ENCODE measurements around the gene RMRP. TPM values are rescaled to one million over a fixed set of nuclear protein-coding genes. Genes with fewer than 3 reads are reported as not detected.

Gene RMRP
- total and polyA plus RNA-seq, 3 experiments from 2014 or later = 7,718 to 11,549 TPM; not detected in 1

DNA sequence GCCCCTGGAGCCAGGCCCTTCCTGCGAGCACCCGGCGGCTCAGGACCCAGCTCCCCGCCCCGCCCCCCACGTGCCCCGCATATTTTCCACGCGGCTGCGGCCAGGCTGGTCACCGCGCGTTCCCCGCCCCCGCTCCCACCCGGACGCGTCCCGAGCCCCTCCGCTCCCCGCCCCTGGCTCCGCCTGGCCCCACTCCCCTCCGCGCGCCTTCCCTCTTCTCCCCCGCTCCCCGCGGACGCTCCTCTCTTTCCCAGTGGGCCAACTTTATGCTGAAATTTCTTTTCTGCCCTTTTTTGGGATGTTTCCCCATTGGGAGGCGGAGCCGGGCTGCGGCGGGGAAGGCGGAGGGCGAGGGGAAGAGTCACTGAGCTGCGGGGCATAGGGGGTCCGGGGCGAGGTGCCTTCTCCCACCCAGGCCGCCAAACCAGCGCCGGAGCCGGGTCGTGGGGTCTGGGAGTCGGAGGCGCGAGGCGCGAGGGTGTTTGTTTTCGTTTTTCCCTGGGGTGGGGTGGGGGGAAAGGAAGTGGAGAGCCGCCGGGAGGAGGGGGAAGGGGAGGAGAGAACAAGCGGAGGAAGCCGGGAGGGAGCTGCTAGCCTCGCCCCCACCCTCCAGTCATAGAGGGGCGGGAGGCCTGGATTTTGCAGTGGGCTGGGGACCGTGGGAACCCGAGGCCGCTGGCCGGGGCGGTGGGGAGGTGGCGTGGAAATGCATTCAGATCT lies 33.0 kb upstream of the RMRP start:
- Histone ChIP-seq H3K36me3 (ENCODE audit: insufficient read depth, low read length) (no peaks in the 10 kb centered on the region), H3K4me1 (ENCODE audit: insufficient read depth, low read length) (peaks cover 6% of the 10 kb centered on the region), H3K27ac (ENCODE audit: low read depth, low read length) (peak overlapping the region; percentile 51), H3K9me3 (ENCODE audit: low read length) (no peaks in the 10 kb centered on the region), H3K27me3 (ENCODE audit: insufficient read depth, low read length, poor library complexity, severe bottlenecking) (no peaks in the 10 kb centered on the region), H3K4me3 (ENCODE audit: low read length) (peak overlapping the region; percentile 67)
- peak overlapping the region; percentile 15 to 93 (median 83) for H3K27ac Mint-ChIP-seq
- no peaks in the 10 kb centered on the region for H3K36me3 Mint-ChIP-seq
- H3K9me3 Mint-ChIP-seq = no peaks in the 10 kb centered on the region
- peak overlapping the region; percentile 83 to 99 (median 89) for H3K4me3 Mint-ChIP-seq
- DNase-seq = peak; percentile 16 to 55 (median 23)
- no peaks in the 10 kb centered on the region for H3K27me3 Mint-ChIP-seq
- H3K4me1 Mint-ChIP-seq = peaks cover 10 to 28% (median 18%) of the 10 kb centered on the region in 3 donors
- POLR2A ChIA-PET = interaction anchor here (0.6 to 1.3 kb wide), 5 partner anchors 31 to 97 kb away, joined by 3 to 6 read pairs (median 4); partner anchors contain the start of genes CCDC107, CD72 and RMRP
- CTCF ChIA-PET = interaction anchor here (1.1 to 8.6 kb wide), 9 partner anchors 21 to 86 kb away, joined by 3 to 87 read pairs (median 3); partner anchors contain the start of genes CCDC107, CREB3, RMRP and TESK1

DNA sequence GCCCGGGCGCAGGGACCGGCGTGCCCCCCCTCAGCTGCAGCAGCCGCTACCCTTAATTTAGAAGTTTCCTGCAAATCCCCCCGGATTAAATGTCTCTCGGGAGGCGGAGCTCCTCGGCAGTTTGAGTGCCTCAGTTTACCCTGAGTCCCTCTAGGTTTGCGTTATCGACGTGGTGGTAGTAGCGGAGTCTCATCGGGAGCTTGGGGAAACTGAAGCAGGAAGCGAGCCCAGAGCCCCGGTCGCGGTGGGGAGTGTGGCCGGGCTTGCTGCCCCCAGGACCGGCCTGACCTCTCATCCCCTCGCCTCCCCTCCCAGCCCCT lies 32.4 kb upstream of the RMRP start:
- ChIA-PET POLR2A (interaction anchor here (0.7 to 1.3 kb wide), 4 partner anchors 31 to 73 kb away, joined by 3 to 6 read pairs (median 4); partner anchors contain the start of genes CCDC107, CD72 and RMRP), CTCF (interaction anchor here (1.5 to 2.6 kb wide), 3 partner anchors 33 to 85 kb away, joined by 3 to 12 read pairs (median 3); partner anchors contain the start of genes CCDC107, RMRP and TESK1)
- peak overlapping the region in 3 of 8 donors; percentile 66 to 94 (median 79) for H3K27ac Mint-ChIP-seq

DNA sequence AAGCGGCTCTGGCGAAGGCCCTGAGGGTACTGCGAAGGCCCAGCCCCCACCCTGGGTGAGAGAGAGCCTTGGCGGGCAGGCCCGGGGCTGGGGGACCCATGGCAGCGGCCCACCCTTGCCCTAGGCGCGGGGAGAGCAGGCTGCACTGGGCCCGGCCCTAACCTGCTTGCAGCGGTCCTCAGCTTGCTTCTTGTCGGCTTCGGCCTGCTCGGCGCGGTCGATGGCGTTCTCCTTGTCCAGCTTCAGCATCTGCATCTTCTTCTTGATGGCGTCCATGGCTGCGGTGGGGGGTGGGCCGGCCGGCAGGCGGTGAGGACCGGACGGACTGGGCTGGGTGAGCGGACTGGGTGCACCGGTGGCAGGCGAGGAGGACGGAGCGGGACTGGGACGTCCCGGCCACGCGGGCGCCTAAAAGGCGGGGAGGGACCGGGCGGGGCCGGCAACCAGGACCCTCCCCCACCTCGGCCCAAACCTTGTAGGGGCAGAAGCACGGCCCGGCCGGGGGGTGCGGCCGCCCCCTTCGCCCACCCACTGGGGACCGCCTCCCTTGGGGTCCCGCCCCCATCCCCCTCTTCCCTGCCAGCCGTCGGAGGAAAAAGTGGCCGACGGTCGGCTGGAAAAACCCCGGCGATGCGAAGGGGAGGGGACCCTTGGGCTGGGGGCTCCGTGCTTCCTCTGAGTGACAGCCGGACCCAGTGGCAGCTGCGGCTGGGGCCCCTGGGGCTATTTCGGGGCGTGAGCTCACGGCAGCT lies 31.9 kb upstream of the RMRP start, which contains the start of gene TPM2:
Gene TPM2 (minus strand): TSS at position 384 of the 752 bp plus-strand sequence. CDS start 108 bp downstream, at position 276.
- H3K4me1 ChIP-seq (ENCODE audit: insufficient read depth, low read length) = peaks cover 6% of the 10 kb centered on the region
- no peaks in the 10 kb centered on the region for H3K36me3 Mint-ChIP-seq
- H3K4me1 Mint-ChIP-seq = peaks cover 10 to 28% (median 18%) of the 10 kb centered on the region in 3 donors
- DNase-seq = no peak
- no peaks in the 10 kb centered on the region for H3K36me3 ChIP-seq (ENCODE audit: insufficient read depth, low read length)
- ChIA-PET POLR2A (interaction anchor here (1.2 to 1.3 kb wide), 3 partner anchors 32 to 72 kb away, joined by 3 to 6 read pairs (median 3); partner anchors contain the start of genes CCDC107, CD72 and RMRP), CTCF (interaction anchor here (1.5 to 2.6 kb wide), 3 partner anchors 32 to 85 kb away, joined by 3 to 12 read pairs (median 3); partner anchors contain the start of genes CCDC107, RMRP and TESK1)
- no peaks in the 10 kb centered on the region for H3K27me3 ChIP-seq (ENCODE audit: insufficient read depth, low read length, poor library complexity, severe bottlenecking)
- H3K27me3 Mint-ChIP-seq = no peaks in the 10 kb centered on the region
- peak within 1 kb of the TSS; percentile 67 for H3K4me3 ChIP-seq (ENCODE audit: low read length)
- peak within 1 kb of the TSS; percentile 83 to 99 (median 89) for H3K4me3 Mint-ChIP-seq
- no peaks in the 10 kb centered on the region for H3K9me3 ChIP-seq (ENCODE audit: low read length)
- H3K27ac Mint-ChIP-seq = peak within 1 kb of the TSS; percentile 15 to 94 (median 71)
- peak within 1 kb of the TSS; percentile 51 for H3K27ac ChIP-seq (ENCODE audit: low read depth, low read length)
- H3K9me3 Mint-ChIP-seq = no peaks in the 10 kb centered on the region

More for the DNA sequence above, 32.4 kb upstream of the RMRP start:
- peaks cover 10 to 28% (median 18%) of the 10 kb centered on the region in 3 donors for H3K4me1 Mint-ChIP-seq
- H3K27me3 ChIP-seq (ENCODE audit: insufficient read depth, low read length, poor library complexity, severe bottlenecking) = no peaks in the 10 kb centered on the region
- DNase-seq = no peak
- no peaks in the 10 kb centered on the region for H3K9me3 Mint-ChIP-seq
- no peak overlapping the region for H3K27ac ChIP-seq (ENCODE audit: low read depth, low read length)
- H3K4me3 Mint-ChIP-seq = peak overlapping the region; percentile 73 to 97 (median 88)
- H3K36me3 ChIP-seq (ENCODE audit: insufficient read depth, low read length) = no peaks in the 10 kb centered on the region
- H3K4me3 ChIP-seq (ENCODE audit: low read length) = peak overlapping the region; percentile 28
- peaks cover 6% of the 10 kb centered on the region for H3K4me1 ChIP-seq (ENCODE audit: insufficient read depth, low read length)
- H3K9me3 ChIP-seq (ENCODE audit: low read length) = no peaks in the 10 kb centered on the region
- H3K36me3 Mint-ChIP-seq = no peaks in the 10 kb centered on the region
- no peaks in the 10 kb centered on the region for H3K27me3 Mint-ChIP-seq

DNA sequence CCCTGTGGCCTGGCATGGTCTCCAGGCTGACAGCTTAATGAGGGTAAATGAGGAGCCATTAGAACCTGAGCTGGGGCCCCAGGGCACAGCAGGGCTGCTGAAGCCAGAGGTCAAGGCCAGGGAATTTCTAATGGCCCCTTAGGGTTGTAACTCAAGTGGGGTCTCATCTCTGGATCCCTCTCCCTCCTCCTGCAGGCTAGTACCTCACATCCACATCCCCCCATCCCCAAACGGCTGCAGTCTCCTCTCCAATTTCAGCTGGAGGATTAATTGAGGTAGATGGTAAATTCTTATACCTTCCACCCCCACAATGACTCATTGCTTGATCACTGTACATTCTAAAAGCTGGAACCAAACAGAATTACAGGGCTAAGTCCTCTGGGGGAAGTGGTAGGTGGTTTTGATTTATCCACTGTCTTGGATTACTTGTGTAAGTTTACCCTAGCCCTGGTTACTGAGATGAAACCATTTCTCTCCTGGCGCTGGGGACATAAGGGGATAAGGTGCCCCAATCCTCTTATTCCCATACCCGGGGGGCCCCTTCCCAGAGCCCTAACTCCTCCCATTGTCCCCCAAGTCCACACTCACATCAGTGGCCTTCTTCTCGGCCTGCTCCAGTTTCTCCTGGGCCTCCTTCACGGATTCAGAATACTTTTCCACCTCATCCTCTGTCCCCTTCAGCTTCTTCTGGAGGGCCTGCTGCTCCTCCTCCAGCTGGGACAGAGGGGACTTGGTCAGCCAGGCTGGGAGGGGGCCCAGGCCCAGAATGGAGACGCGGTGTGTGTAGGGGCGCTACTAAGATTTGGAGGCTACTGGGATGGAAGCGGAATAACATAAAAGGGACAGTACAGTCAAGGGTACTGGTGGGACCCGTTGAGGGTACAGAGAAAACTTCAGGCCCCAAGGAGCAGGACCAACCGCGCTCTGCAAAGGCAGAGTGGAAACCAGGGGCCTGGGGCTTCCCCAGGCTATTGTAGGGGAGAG lies 31.0 kb upstream of the RMRP start:
- H3K27me3 Mint-ChIP-seq = no peaks in the 10 kb centered on the region
- Histone ChIP-seq H3K9me3 (ENCODE audit: low read length) (no peaks in the 10 kb centered on the region), H3K4me1 (ENCODE audit: insufficient read depth, low read length) (peaks cover 6% of the 10 kb centered on the region), H3K27me3 (ENCODE audit: insufficient read depth, low read length, poor library complexity, severe bottlenecking) (no peaks in the 10 kb centered on the region), H3K36me3 (ENCODE audit: insufficient read depth, low read length) (no peaks in the 10 kb centered on the region), H3K27ac (ENCODE audit: low read depth, low read length) (no peak overlapping the region), H3K4me3 (ENCODE audit: low read length) (no peak overlapping the region)
- CTCF ChIA-PET = interaction anchor here (0.7 to 1.6 kb wide), 7 partner anchors 25 to 85 kb away, joined by 3 to 8 read pairs (median 4); partner anchors contain the start of genes CCDC107, RMRP and SIT1
- POLR2A ChIA-PET = interaction anchor here (0.6 kb wide), 1 partner anchor 19 kb away, joined by 3 read pairs; no protein-coding TSS in a partner anchor
- H3K4me3 Mint-ChIP-seq = peak overlapping the region; percentile 34 to 90 (median 60)
- peaks cover 0 to 1% (median 0%) of the 10 kb centered on the region in 3 donors for H3K36me3 Mint-ChIP-seq
- peaks cover 10 to 28% (median 18%) of the 10 kb centered on the region in 3 donors for H3K4me1 Mint-ChIP-seq
- peak overlapping the region in 6 of 8 donors; percentile 2 to 69 (median 57) for H3K27ac Mint-ChIP-seq
- H3K9me3 Mint-ChIP-seq = no peaks in the 10 kb centered on the region
- DNase-seq = no peak

DNA sequence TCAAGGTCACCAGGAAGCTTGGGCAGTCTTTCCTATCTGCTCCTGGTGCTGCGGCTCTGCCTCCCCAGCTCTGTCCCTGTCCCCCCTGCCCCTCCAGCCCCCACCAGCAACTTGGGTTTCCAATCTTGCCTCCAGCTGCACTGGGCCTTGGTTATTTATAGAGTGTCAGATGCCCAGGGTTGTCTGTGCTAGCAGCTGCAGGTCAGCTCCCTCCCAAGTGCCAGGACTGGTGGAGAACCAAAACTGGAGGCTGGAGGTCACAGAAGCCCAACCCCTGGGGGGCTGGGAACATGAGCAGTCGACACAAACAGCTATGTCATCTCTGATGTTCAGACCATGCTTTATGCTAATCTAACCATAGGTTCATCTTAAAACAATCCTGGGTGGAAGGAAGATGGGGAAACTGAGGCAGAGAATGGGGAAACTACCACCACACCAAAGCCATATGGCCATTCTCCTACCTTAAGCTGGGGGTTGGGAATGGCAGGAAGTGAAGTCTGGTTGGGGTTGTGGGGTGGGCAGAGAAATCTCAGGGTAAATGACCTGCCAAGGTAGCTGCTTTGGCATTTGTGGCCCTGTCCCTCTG lies 30.2 kb upstream of the RMRP start:
- ChIA-PET CTCF (interaction anchor here (0.7 to 1.6 kb wide), 7 partner anchors 8 to 84 kb away, joined by 3 to 8 read pairs (median 6); partner anchors contain the start of genes CCDC107, RMRP and SIT1), POLR2A (interaction anchor here (1.0 kb wide), 1 partner anchor 24 kb away, joined by 3 read pairs; no protein-coding TSS in a partner anchor)
- Histone ChIP-seq H3K27me3 (ENCODE audit: insufficient read depth, low read length, poor library complexity, severe bottlenecking) (no peaks in the 10 kb centered on the region), H3K4me3 (ENCODE audit: low read length) (no peak overlapping the region), H3K4me1 (ENCODE audit: insufficient read depth, low read length) (peaks cover 6% of the 10 kb centered on the region), H3K9me3 (ENCODE audit: low read length) (no peaks in the 10 kb centered on the region), H3K27ac (ENCODE audit: low read depth, low read length) (no peak overlapping the region), H3K36me3 (ENCODE audit: insufficient read depth, low read length) (no peaks in the 10 kb centered on the region)
- H3K27ac Mint-ChIP-seq = peak overlapping the region in 5 of 8 donors; percentile 32 to 69 (median 51)
- peaks cover 10 to 28% (median 18%) of the 10 kb centered on the region in 3 donors for H3K4me1 Mint-ChIP-seq
- no peaks in the 10 kb centered on the region for H3K9me3 Mint-ChIP-seq
- H3K4me3 Mint-ChIP-seq = peak overlapping the region in 2 of 7 donors; percentile 20 to 78
- peaks cover 0 to 1% (median 0%) of the 10 kb centered on the region in 3 donors for H3K36me3 Mint-ChIP-seq
- DNase-seq = no peak
- H3K27me3 Mint-ChIP-seq = no peaks in the 10 kb centered on the region

DNA sequence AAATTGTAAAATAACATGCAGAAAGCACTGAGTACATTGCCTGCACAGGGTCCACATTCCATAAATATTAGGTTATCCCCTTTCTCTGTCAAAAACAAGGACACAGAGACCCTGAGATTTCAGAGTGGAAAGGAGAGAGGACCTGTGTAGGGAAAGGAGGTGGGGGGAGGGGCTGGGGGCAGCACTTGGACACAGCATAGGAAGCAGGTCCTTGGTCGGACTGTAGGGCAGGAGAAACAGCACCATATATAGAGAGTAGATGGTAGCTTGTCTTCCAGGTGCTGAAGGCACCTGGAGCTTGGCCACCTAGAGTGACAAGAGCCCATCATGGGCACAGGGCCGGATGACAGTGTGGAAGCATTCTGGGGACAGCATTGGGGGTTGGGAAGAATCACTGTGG lies 29.5 kb upstream of the RMRP start:
- H3K4me1 Mint-ChIP-seq = peaks cover 10 to 28% (median 18%) of the 10 kb centered on the region in 3 donors
- no peaks in the 10 kb centered on the region for H3K9me3 Mint-ChIP-seq
- no peaks in the 10 kb centered on the region for H3K36me3 ChIP-seq (ENCODE audit: insufficient read depth, low read length)
- peak overlapping the region in 5 of 7 donors; percentile 18 to 74 (median 35) for H3K4me3 Mint-ChIP-seq
- DNase-seq = no peak
- peaks cover 0 to 1% (median 0%) of the 10 kb centered on the region in 3 donors for H3K36me3 Mint-ChIP-seq
- H3K27ac ChIP-seq (ENCODE audit: low read depth, low read length) = no peak overlapping the region
- CTCF ChIA-PET = interaction anchor here (1.0 to 1.6 kb wide), 4 partner anchors 9 to 76 kb away, joined by 3 to 8 read pairs (median 6); partner anchors contain the start of genes CCDC107, RMRP and SIT1
- peaks cover 6% of the 10 kb centered on the region for H3K4me1 ChIP-seq (ENCODE audit: insufficient read depth, low read length)
- H3K27ac Mint-ChIP-seq = peak overlapping the region in 6 of 8 donors; percentile 0 to 96 (median 56)
- POLR2A ChIA-PET = interaction anchor here (1.0 kb wide), 1 partner anchor 23 kb away, joined by 3 read pairs; no protein-coding TSS in a partner anchor
- no peaks in the 10 kb centered on the region for H3K27me3 Mint-ChIP-seq
- H3K4me3 ChIP-seq (ENCODE audit: low read length) = no peak overlapping the region
- H3K9me3 ChIP-seq (ENCODE audit: low read length) = no peaks in the 10 kb centered on the region
- H3K27me3 ChIP-seq (ENCODE audit: insufficient read depth, low read length, poor library complexity, severe bottlenecking) = no peaks in the 10 kb centered on the region

Measured in CD8-positive, alpha-beta memory T cell (primary cell).